HL-60/S4 treated with retinoic acid at 250 ng/mL for 4 days and 3 days (cell line): ENCODE data around the gene C13orf46.
"Not testable (repeated sequence)": the region's sequence is repeated elsewhere in the genome, so short reads cannot be mapped to it uniquely, and the experiment has no call there.

Source experiments
- in situ Hi-C: fragments of 300-500 bp; cut with MboI; formaldehyde crosslinking; loops from 2 replicates; pipeline ENCODE4 v1.7.0; 2022; ENCODE audit warnings: low sequenced_read_pairs

Gene C13orf46

DNA sequence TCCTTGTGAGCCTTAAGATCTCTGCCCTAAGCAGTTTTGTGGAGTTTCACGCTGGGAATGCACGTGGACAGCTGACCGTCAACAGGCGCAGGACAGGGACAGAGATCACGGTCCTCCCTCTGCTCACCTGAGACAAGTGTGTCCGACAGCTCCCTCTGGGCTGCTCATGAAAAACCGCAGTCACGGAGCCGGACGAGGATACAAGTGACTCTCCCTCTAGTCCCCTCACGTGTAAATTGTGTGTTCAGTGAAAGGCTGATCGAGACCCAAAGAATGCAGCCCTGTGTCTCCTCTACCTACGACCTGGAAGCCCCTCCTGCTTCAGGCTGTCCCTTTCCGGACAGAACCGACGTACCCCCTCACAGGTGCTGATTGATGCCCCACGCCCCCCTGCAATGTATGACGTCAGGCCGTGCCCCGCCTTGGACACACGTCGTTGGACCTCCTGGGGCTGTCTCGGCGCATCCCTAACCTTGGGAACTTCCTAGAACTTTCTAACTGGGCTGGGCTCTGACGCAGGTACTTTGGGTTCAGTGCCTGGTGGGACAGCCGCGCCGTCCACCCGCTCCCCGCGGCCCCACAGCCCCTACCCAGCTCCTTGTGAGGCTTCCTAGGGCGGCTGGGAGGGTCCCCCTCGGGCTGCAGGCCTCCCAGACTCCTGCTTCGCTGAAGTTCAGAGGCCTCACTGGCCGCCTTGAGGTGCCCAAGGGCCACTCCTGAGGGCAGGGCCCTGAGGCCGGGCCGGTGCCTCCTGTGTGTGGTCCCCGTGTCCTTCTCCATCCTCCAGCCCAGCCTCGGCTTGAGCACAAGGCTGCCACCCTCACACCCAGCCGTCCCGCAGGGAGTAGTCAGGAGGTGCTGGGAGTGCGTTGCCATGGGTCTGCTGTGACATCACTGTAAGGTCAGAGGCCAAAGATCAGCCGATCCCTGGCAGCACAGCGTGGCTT, at the start of gene C13orf46:
C13orf46 (minus strand) TSS at position 859 of the 947 bp plus-strand sequence; CDS start at position 780, 79 bp downstream.
- in situ Hi-C loops = no loop called here

DNA sequence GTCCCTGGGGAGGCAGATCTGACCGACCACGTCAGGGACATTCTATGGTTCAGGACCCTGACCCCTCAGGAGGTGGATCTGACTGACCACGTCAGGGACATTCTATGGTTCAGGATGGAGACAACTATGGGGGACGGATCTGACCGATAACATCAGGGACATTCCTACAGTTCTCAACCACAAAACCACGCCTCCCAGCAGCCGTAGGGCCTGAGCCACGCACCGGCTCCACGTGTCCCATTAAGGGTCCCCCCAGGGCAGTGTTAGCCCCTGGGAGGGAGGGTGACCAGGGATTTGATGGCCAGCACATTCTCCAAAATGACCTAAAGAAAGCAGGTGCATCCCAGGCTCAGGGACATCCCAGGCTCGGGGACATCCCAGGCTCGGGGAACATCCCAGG, 49.0 kb upstream of the C13orf46 start:
- in situ Hi-C loops = no loop called here

DNA sequence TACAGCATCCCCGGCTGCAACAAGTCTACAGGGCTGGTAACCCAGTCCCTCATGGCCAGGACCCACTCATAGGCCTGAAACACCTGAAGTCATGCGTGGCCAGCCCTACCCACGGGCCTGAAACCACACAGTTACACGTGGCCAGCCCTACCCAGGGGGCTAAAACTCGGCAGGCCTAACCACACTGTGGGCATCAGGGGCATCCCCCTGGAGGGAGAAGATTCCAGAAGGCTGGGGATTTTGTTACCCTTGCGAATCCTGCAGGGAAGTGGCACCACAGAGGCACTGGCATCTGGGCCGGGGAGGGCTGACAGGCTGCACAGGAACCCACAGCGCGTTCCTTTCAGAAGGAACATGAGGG, 48.4 kb upstream of the C13orf46 start:
- in situ Hi-C loops = no loop called here

DNA sequence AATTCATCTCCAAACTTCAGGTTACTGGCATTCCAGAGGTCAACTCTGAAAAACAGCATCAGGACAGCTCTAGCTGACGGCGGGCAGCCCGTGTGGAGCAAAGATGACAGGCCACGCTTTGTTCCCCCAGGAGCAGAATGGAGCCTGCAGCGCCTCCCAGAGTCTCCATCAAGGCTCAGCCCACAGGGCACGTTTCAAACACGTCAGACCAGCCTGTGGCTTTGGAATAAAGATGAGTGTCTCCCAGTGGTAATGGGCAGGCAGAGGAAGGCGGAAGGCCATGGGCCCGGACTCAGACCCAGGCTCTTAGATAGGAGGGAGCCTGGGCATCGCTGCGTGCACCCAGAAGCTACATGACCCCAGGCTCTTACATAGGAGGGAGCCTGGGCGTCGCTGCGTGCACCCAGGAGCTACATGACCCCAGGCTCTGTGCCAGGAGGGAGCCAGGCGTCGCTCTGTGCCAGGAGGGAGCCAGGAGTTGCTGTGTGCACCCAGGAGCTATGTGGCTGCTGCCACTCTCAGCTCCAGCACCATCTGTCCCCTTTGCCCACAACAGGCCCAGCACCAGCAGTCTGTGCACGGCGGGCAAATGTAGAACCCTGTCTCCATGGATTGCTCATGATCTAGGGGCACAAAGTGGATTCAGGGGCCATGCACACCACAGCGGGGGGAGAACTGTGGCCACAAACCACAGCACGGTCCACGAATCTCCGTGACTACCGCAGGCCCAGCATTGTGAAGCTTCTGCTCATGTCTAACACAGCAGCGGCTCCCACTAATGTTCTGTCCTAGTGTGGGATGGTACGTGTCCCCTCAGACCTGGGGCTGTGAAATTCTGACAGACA, 47.8 kb upstream of the C13orf46 start:
- in situ Hi-C loops = no loop called here

DNA sequence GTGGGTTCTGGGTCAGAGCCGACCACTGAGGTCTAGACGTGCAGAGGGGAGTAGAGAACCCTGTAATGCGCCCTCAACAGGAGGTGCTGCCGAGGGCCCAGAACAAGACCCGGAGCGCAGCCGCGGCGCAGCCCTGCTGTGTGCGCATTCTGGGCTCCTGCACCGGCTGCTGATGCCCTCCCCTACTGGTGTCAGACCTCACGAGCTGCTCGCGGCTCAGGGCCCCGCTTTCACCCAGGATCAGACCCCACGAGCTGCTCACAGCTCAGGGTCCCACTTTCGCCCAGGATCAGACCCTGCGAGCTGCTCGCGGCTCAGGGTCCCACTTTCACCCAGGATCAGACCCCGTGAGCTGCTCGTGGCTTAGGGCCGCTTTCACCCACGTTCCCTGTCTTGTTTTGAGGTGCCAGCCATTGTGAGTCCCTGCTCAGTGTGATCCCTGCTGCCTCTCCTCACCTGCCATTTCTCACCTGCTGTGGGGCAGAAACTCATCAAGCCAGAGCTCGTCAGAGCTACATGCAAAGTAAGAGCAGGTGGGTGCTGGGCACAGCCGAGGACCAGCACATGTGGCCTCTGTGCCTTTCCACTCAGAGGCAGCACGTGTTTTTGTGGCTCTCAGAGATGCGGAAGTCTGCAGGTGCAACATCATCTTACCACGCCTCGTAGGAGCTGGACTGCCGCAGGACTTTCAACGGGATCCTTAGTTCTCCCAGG, 47.0 kb upstream of the C13orf46 start:
- in situ Hi-C loops = no loop called here

DNA sequence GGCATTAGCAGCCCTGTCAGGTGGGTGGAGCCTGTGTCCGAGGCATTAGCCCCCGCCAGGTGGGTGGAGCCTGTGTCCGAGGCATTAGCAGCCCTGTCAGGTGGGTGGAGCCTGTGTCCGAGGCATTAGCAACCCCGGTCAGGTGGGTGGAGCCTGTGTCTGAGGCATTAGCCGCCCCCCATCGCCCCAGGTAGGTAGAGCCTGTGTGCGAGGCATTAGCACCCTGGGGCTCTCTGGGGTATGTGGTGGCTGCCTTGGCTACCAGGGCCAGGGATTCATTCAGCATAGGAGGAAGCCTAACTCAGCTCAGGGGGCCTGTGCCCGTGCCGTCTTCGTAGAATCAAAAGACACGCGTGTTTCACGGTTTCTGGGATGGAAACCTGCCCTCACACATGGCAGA, 46.3 kb upstream of the C13orf46 start:
- in situ Hi-C loops = not testable (repeated sequence)

DNA sequence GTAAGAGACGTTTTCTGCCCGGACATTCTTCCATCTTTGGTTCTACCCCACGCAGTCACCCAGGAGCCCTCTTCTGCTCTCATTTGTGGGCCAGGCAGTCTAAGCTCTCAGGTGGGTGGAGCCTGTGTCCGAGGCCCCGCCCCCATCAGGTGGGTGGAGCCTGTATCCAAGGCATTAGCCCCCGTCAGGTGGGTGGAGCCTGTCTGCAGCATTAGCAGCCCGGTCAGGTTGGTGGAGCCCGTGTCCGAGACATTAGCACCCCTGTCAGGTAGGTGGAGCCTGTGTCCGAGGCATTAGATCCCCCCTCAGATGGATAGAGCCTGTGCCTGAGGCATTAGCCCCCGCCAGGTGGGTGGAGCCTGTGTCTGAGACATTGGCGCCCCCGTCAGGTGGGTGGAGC, 45.5 kb upstream of the C13orf46 start:
- in situ Hi-C loops = no loop called here

DNA sequence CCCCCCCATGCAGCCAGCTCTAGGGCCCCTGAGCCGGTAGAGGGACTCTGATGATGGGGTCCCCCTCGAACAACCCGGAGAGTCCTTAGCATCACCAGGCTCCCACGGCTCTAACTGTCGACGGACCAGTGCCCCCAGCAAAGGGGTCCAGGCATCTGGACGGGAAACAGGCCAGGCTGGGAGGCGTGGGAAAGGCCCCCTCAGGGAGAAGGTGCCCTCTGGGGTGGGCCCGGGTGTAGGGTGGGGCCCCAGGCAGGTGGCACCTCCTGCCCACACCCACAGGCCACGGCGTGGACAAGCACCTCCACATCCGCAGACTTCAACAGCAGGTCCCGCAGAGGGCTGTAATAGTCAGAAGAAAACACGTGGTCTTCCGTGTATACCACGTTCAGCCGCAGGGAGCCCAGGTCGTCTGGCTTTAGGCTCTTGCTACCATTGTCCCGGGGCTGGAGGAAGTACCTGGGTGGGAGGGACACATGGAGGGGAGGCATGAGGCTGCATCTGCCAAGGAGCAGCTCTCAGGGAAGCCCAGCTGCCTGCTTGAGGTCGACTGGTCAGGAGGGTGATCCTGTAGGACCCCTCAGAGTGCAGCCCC, 44.7 kb upstream of the C13orf46 start:
- in situ Hi-C loops = no loop called here

DNA sequence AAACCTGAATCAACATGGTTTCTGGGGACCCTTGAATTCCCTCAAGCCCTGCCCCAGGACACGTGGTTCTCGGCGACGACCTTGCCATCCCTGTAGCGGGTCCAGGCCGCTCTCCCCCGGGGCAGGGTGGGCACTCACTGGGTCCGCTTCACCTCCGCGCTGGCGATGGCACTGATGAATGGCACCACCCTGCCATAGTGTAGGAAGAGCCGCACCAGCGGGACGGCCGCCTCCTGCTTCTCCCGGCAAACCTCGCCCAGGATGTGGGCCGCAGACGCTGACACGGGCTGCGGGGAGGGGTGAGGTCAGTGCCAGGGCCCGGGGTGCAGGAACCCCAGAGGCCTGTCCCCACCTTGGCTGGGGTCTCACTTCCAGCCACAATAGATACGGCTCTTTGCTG, 44.1 kb upstream of the C13orf46 start:
- in situ Hi-C loops = no loop called here

DNA sequence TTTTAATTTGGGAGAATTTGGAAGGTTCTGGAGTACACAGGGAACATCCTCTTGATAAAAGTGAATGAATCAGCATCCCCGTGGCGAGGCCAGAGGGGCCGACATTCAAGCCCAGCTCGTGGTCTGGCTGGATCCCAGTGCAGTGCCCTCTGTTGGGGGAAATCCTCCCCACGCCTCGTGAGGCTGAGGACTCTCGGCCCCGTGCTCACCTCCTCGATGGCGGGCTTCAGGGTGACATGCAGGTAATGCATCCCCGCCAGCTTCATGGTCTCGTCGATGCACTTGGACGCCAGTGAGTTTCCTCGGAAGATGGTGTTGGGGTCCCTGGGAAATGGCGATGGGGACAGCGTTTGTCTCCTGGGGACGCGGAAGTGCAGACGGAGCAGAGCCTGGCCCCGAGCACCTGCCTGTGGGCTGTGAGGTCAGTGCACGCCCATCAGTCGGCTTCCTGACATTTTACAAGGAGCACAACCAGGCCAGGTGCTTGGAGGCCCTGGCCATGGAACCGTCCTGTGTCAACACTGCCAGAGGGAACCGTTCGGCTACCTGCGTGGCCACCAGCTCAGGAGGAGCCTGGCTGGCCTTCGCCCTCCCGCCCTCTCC, 43.3 kb upstream of the C13orf46 start:
- in situ Hi-C loops = no loop called here

DNA sequence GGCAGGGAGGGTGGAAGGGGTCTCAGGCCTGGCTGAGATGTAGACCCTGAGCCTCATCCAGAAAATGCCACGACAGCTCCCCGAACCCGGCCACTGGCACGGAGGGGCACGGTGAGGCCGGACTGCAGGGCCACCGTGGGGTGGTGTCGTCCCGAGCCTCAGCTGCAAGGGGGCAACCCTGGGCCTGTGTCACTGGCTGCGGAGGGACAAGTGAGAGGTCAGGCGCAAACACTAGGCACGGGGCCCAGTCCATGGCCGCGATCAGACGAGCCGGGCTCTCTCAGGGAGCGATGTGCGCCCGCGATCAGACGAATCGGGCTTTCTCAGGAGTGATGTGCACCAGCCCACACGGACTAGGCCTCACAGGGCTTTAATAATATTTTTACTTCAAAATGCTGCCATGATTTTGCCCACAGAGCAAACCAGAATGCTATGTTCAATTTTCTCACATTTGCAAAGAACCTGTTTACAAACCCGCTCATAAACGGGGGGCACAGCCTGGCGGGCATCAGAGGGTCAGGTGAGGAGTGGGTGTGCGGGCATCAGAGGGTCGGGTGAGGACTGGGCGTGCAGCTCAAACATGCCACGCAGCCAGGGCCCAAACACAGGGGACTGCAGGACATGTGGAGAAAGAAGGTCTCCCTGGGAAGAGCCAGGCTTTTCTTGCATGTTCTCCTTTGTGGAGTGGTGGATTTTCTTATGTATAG, 42.6 kb upstream of the C13orf46 start:
- in situ Hi-C loops = no loop called here

DNA sequence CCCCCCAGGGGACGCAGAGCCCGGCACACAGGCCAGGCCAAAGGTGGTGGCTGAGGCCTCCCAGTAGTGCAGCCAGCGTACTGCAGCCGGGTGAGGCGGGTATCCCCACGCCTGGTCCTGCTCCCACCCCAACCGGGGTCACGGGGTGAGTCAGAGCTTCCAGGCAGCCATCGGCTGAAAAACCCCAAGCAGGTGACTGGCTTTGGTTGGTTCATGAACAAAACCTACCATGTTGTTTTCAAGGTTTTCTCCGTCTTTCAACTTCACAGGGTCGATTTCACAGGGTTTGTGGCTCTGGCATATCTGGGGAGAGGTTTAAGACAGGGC, 42.1 kb upstream of the C13orf46 start:
- in situ Hi-C loops = no loop called here

DNA sequence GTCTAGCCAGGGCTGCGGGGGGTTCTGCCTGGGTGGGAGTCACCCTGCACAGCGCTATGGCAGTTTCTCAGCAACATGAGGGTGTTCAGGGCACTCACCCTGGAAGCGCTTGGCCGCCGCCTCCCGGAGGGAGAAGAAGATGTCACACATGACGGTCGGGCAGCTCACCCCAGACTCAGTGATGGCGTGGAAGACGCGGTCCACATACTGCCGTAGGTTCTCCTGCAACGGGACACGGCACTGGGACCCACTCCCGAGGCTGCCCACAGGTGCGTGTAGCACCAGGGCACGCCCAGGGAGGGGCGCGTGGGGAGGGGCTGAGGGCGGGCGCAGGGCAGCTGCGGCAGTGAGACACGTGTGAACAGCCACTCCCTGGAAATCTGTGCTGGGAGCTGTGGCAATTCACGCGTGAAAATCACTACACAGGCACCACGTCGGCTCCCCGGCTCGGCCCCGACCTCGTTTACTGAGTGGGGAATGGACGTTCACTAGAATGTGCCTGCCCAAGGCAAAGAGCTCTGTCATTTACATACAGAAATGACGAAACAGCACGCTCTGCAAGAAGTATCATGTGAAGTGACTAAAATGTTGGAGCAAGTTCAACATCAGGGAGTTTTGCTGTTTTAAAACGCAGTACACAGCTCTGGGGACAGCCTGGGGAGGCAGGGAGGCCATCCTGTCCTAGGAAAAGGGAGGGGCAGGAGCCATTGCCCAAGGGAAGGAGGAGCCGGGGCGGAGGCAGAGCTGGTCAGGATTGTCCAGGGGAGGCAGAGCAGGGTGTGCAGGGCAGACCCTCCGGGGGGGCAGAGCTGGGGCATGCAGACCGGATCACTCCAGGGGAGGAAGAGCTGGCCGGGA, 41.5 kb upstream of the C13orf46 start:
- in situ Hi-C loops = no loop called here

DNA sequence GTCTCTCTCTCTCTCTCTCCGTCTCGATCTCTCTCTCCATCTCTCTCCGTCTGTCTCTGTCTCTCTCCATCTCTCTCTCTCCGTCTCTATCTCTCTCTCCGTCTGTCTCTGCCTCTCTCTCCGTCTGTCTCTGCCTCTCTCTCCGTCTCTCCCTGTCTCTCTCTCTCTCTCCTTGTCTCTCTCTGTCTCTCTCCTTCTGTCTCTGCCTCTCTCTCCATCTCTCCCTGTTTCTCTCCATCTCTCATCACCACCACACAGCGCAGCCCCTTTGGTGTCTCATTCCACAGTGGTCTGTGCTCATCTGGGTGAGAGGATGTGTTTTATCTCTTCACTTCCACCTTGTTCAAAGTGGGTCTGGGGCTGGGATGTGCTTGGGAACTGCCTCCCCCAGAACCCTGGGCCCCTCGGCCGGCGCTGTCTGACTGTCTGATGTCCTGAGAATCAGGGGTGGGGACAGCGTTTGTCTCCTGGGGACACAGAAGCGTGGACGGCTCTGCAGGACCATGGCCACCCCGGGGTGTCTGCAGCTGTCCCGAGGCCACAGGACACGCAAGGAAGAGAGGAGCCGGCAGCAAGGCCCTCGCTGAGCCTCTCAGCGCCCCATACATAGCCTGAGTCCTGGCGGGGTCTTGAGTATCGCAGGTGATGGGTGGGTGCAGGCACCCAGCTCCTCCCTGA, 40.2 kb upstream of the C13orf46 start:
- in situ Hi-C loops = no loop called here

DNA sequence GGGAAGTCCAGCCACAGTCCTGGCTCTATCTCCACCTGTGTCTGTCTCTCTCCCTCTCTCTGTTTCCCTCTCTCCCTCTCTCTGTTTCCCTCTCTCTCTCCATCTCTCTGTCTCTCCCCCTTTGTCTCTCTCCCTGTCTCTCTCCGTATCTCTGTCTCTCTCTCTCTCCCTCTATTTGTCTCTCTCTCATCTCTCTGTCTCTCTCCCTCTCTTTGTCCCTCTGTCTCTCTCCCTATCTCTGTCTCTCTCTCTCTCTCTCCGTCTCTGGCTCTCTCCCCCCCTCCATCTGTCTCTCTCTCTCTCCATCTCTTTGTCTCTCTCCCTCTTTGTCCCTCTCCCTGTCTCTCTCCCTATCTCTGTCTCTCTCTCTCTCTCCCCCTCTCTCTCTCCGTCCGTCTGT, 39.5 kb upstream of the C13orf46 start:
- in situ Hi-C loops = no loop called here

DNA sequence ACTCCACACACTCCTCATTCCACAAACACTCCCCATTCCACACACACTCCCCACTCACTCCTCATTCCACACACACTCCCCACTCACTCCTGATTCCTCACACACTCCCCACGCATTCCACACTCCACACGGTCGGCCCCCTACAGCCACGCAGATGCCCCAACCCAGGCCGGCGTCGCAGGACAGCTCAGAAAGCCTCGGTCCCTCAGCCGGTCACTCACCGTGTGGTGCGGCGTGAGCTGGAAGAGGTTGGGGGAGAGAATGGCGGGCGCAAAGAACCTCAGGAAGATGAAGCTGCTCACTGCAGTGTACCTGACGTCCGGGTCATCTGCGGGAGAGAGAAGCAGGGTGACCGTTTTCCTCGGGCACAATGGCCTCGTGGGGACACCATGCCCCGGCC, 39.0 kb upstream of the C13orf46 start:
- in situ Hi-C loops = no loop called here

DNA sequence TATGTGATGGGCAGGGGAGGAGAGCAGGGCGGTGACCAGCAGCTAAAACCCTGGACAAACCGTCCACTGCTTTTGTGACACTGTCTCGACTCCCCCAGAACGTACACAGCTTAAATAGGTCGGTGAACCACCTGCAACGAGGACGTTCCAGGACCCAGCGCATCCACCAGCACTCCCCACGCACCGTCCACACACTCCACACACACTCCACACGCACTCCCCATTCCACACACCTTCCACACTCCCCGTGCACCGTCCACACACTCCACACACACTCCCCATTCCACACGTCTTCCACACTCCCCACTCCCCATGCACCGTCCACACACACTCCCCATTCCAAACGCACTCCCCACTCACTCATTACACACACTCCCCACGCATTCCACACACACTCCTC, 38.3 kb upstream of the C13orf46 start:
- in situ Hi-C loops = no loop called here

DNA sequence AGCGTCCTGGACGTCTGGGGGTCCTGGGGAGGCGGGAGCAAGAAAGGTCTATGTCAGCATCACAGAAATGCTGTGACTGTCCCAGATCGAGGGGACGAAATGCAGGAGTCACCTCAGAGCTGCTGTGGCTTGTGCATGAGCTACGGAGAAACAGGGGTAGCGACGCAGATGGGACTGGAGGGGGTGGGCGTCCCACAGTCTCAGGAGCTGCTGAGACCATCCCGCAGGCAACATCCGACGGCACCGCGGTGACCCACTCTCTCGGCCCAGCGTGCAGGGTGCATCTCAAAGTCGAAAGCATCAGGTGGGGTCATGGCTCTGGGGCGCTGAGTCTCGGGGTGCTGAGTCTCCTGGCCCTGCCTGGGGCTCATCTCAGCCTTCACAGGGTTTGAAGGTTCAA, 37.4 kb upstream of the C13orf46 start:
- in situ Hi-C loops = no loop called here
